GM12892 (cell line): Measurements from ENCODE around the gene NUDT3.

ENCODE experiments used
- DNase-seq: peaks from one replicate; pipeline ENCODE4 v3.0.0; 2011; ENCODE audit not compliant: insufficient read length
- FAIRE-seq: peaks from 2 replicates; lab custom pipeline; 2011; peaks lifted over from hg19 to GRCh38; lab: Jason Lieb, UNC
- POLR2A ChIP-seq: IDR thresholded peaks from 2 replicates; pipeline ENCODE4 v1.6.1; 2011; ENCODE audit warnings: low read depth, low read length, control low read depth
- POLR2AphosphoS5 ChIP-seq: IDR thresholded peaks from 2 replicates; pipeline ENCODE4 v1.6.1; 2011; ENCODE audit warnings: low read depth, low read length, control low read depth
- TAF1 ChIP-seq: IDR thresholded peaks from 2 replicates; pipeline ENCODE4 v1.6.1; 2011; ENCODE audit warnings: low read depth, mild to moderate bottlenecking, control low read depth, low read length, borderline replicate concordance

NUDT3 gene

GRCh38 chr6:34346175-34347119, 46.0 kb downstream of the NUDT3 start:
- no peak for TF ChIP-seq POLR2AphosphoS5
- TF ChIP-seq POLR2A = no peak
- no peak for TF ChIP-seq TAF1
- no peak for DNase-seq
- no peak for FAIRE-seq

- TF ChIP-seq TAF1 = no peak
- TF ChIP-seq POLR2A = no peak
- TF ChIP-seq POLR2AphosphoS5 = no peak
- no peak for FAIRE-seq
- DNase-seq = no peak
These were observed 48.7 kb downstream of the NUDT3 start for GRCh38 chr6:34343806-34344205.

GRCh38 chr6:34342247-34342646, 50.2 kb downstream of the NUDT3 start:
- no peak for TF ChIP-seq TAF1
- TF ChIP-seq POLR2AphosphoS5 = no peak
- TF ChIP-seq POLR2A = no peak
- DNase-seq = no peak

GRCh38 chr6:34341481-34341971, 50.9 kb downstream of the NUDT3 start:
- no peak for DNase-seq
- TF ChIP-seq POLR2A (no peak), TAF1 (no peak), POLR2AphosphoS5 (no peak)
- no peak for FAIRE-seq

More at GRCh38 chr6:34342247-34342646, 50.2 kb downstream of the NUDT3 start:
- FAIRE-seq = no peak

- FAIRE-seq = no peak
- TF ChIP-seq POLR2AphosphoS5 (no peak), TAF1 (no peak)
- DNase-seq = no peak
These were observed 51.5 kb downstream of the NUDT3 start for GRCh38 chr6:34340906-34341480.

- FAIRE-seq = no peak
- no peak for TF ChIP-seq TAF1
- no peak for TF ChIP-seq POLR2AphosphoS5
- no peak for TF ChIP-seq POLR2A
- no peak for DNase-seq
These were observed 52.1 kb downstream of the NUDT3 start for GRCh38 chr6:34340394-34340793.

- DNase-seq (no peak), FAIRE-seq (no peak)
- TF ChIP-seq POLR2AphosphoS5 (no peak), TAF1 (no peak), POLR2A (no peak)
These were observed 52.5 kb downstream of the NUDT3 start for GRCh38 chr6:34339971-34340370.

GRCh38 chr6:34339432-34339831, 53.0 kb downstream of the NUDT3 start:
- FAIRE-seq (no peak), DNase-seq (no peak)
- TF ChIP-seq TAF1 = no peak
- TF ChIP-seq POLR2A = no peak
- no peak for TF ChIP-seq POLR2AphosphoS5

GRCh38 chr6:34338811-34339210, 53.7 kb downstream of the NUDT3 start:
- DNase-seq = no peak
- no peak for FAIRE-seq
- TF ChIP-seq POLR2A = no peak
- no peak for TF ChIP-seq POLR2AphosphoS5
- TF ChIP-seq TAF1 = no peak

GRCh38 chr6:34338377-34338776, 54.1 kb downstream of the NUDT3 start:
- DNase-seq = no peak
- no peak for FAIRE-seq
- no peak for TF ChIP-seq TAF1
- no peak for TF ChIP-seq POLR2AphosphoS5
- no peak for TF ChIP-seq POLR2A

GRCh38 chr6:34334796-34335416, 57.6 kb downstream of the NUDT3 start:
- DNase-seq = no peak
- FAIRE-seq = peak; percentile 65
- TF ChIP-seq POLR2A (no peak), TAF1 (no peak), POLR2AphosphoS5 (no peak)
